K562 (cell line): ENCODE data around the gene ZNF366. TPM values are rescaled to one million over a fixed set of nuclear protein-coding genes. Genes with fewer than 3 reads are reported as not detected.
A peak's percentile ranks its signal among the peaks of the same experiment; 100 is the strongest.

Source experiments
- ATAC-seq: fragments of 200-7000 bp; cut with Tn5 transposase; 3 replicates; pipeline ENCODE4 v1.9.1; 2020; ENCODE audit warnings: moderate library complexity
- BruUV-seq: library from RNA; stranded (reverse); fragments of 400-500 nt; replicated peaks from 2 replicates; lab custom pipeline; 2021; lab: Mats Ljungman, UMichigan
- CTCF ChIA-PET: fragments of 300-600 bp; formaldehyde crosslinking; extraction: SDS; loops from one replicate; lab custom pipeline; 2021; ENCODE audit warnings: low intra/inter-chr PET ratio; lab: Yijun Ruan, JAX
- POLR2A ChIA-PET: fragments of 300-600, 350-650 bp; sonication (Branson Sonifier 250); formaldehyde crosslinking; extraction: SDS; loops from one replicate; lab custom pipeline; 2021; ENCODE audit warnings: antibody characterized with exemption, inconsistent platforms; lab: Yijun Ruan, JAX
- DNase-seq, 4 experiments: peaks; one replicate each; pipeline versions ENCODE4 v3.0.0 to v3.0.0-alpha.2; 2011 to 2018; ENCODE audit warnings: low spot score in 3 of 4, mixed read lengths in 3 of 4; ENCODE audit errors: extremely low read depth in 1 of 4
- FAIRE-seq: peaks from 2 replicates; lab custom pipeline; 2011; peaks lifted over from hg19 to GRCh38; lab: Jason Lieb, UNC
- H2AFZ ChIP-seq: 2 replicates; pipeline ENCODE4 v1.6.0; 2011; ENCODE audit warnings: low read depth, low read length, control low read depth, inconsistent platforms
- H3K27ac ChIP-seq: fragments of 200-600 bp; 3 replicates; pipeline ENCODE4 v1.8.0; 2011; ENCODE audit warnings: low read depth, mild to moderate bottlenecking, control low read depth, inconsistent platforms, low read length, moderate library complexity, mixed read lengths; ENCODE audit errors: extremely low read depth
- H3K27me3 ChIP-seq, 2 experiments: fragments of 300-600 bp in 1 of 2; 2 replicates in 1 of 2; 3 replicates in 1 of 2; pipeline versions ENCODE4 v1.6.0 to v1.8.0; 2011; ENCODE audit warnings: inconsistent platforms in 2 of 2, low read length in 2 of 2, mild to moderate bottlenecking in 1 of 2, mixed read lengths in 1 of 2, moderate library complexity in 1 of 2; ENCODE audit not compliant: control insufficient read depth in 2 of 2, insufficient read depth in 2 of 2
- H3K36me3 ChIP-seq: fragments of 300-600 bp; 3 replicates; pipeline ENCODE4 v1.8.0; 2011; ENCODE audit warnings: mild to moderate bottlenecking, low read length, inconsistent platforms; ENCODE audit not compliant: control insufficient read depth, insufficient read depth
- H3K4me1 ChIP-seq, 2 experiments: fragments of 200-600 bp in 1 of 2; replicated peaks in 1 of 2; 2 replicates in 1 of 2; 3 replicates in 1 of 2; pipeline versions ENCODE4 v1.5.1 to v1.8.0; 2011; ENCODE audit warnings: inconsistent platforms in 2 of 2, low read length in 2 of 2, mild to moderate bottlenecking in 1 of 2, mixed read lengths in 1 of 2, moderate library complexity in 1 of 2; ENCODE audit not compliant: control insufficient read depth in 2 of 2, insufficient read depth in 2 of 2
- H3K4me2 ChIP-seq: 2 replicates; pipeline ENCODE4 v1.6.1; 2011; ENCODE audit warnings: low read length, control low read depth, inconsistent platforms, mixed read lengths; ENCODE audit not compliant: insufficient read depth
- H3K4me3 ChIP-seq: fragments of 200-600 bp; sonication (generic), shearing (Covaris generic); 2 replicates; pipeline ENCODE4 v1.5.1; 2016; ENCODE audit warnings: control low read depth, inconsistent platforms
- H3K79me2 ChIP-seq: fragments of 200-600 bp; 3 replicates; pipeline ENCODE4 v1.8.0; 2011; ENCODE audit warnings: low read length, inconsistent platforms; ENCODE audit not compliant: control insufficient read depth, insufficient read depth
- H3K9ac ChIP-seq, 2 experiments: 2 replicates each; pipeline versions ENCODE4 v1.6.0 to v1.6.1; 2011; ENCODE audit warnings: low read depth in 2 of 2, low read length in 2 of 2, control low read depth in 1 of 2, inconsistent platforms in 1 of 2, mild to moderate bottlenecking in 1 of 2, mixed read lengths in 1 of 2; ENCODE audit not compliant: insufficient read depth in 1 of 2
- H3K9me1 ChIP-seq: one replicate; pipeline ENCODE4 v1.6.0; 2011; ENCODE audit warnings: inconsistent platforms, mild to moderate bottlenecking, low read length, moderate library complexity; ENCODE audit not compliant: control insufficient read depth, insufficient read depth
- H3K9me3 ChIP-seq: replicated peaks from 2 replicates; pipeline ENCODE4 v1.5.1; 2011; ENCODE audit warnings: low read depth, low read length, inconsistent platforms; ENCODE audit not compliant: control insufficient read depth, insufficient read depth
- H4K20me1 ChIP-seq: replicated peaks from 2 replicates; pipeline ENCODE4 v1.6.1; 2011; ENCODE audit warnings: low read length, inconsistent platforms, mixed read lengths; ENCODE audit not compliant: control insufficient read depth, insufficient read depth
- ARID2 ChIP-seq: fragments of 450-650 bp; IDR thresholded peaks from 2 replicates; pipeline ENCODE4 v1.6.1; 2017; ENCODE audit warnings: antibody characterized with exemption, mild to moderate bottlenecking
- BCL6 ChIP-seq: fragments of 250-450 bp; sonication (Bioruptor Pico); IDR thresholded peaks from 2 replicates; pipeline ENCODE4 v1.4.0; 2020
- COPS2 ChIP-seq: fragments of 450-650 bp; conservative IDR thresholded peaks from 2 replicates; pipeline ENCODE4 v1.6.1; 2016; ENCODE audit warnings: mild to moderate bottlenecking, moderate library complexity
- DMBX1 ChIP-seq: fragments of 250-450 bp; sonication (Bioruptor Pico); IDR thresholded peaks from 2 replicates; pipeline ENCODE4 v1.8.0; 2022; ENCODE audit warnings: inconsistent platforms, mild to moderate bottlenecking, moderate library complexity, borderline replicate concordance
- PTTG1 ChIP-seq: fragments of 450-650 bp; IDR thresholded peaks from 2 replicates; pipeline ENCODE4 v1.6.1; 2016; ENCODE audit warnings: low read depth, mild to moderate bottlenecking, missing genetic modification characterization, missing compliant biosample characterization
- SRSF7 ChIP-seq: fragments of 200-400 bp; formaldehyde crosslinking; optimal IDR thresholded peaks from 2 replicates; pipeline ENCODE3; 2017; ENCODE audit warnings: mild to moderate bottlenecking, low read depth, low read length
- TSC22D4 ChIP-seq: fragments of 450-650 bp; IDR thresholded peaks from 2 replicates; pipeline ENCODE4 v1.6.1; 2016; ENCODE audit warnings: missing genetic modification characterization, missing biosample characterization, control low read depth
- ZNF282 ChIP-seq: sonication (generic); formaldehyde crosslinking; IDR thresholded peaks from 2 replicates; pipeline ENCODE4 v1.8.1; 2023; ENCODE audit warnings: missing genetic modification reagents
- ZNF561 ChIP-seq: fragments of 450-650 bp; formaldehyde crosslinking; conservative IDR thresholded peaks from 2 replicates; pipeline ENCODE4 v1.4.0; 2020; ENCODE audit warnings: mild to moderate bottlenecking, moderate library complexity
- WGBS: fragments of 100-300 bp; shearing (Covaris generic); methylation state at CpG from one replicate; pipeline ENCODE4 v1.1.6; 2016; ENCODE audit warnings: low coverage, mixed read lengths; ENCODE audit not compliant: insufficient coverage; ENCODE audit errors: missing lambda C conversion rate; 5-methylcytosine and 5-hydroxymethylcytosine counted together
- in situ Hi-C: fragments of 300-500 bp; cut with MboI; formaldehyde crosslinking; loops from 4 replicates; pipeline ENCODE4 v1.15.0; 2018; ENCODE audit warnings: inconsistent platforms, mixed read lengths
- intact Hi-C: fragments of 100-400 bp; cut with micrococcal nuclease; formaldehyde crosslinking; loops from 2 replicates; pipeline ENCODE4 v1.14.2; 2022
- polyA plus RNA-seq, 8 experiments: library from polyadenylated mRNA; depleted of rRNA in 4 of 8; stranded (reverse) in 5 of 8; unstranded in 3 of 8; fragments of >200 nt; fragmentation: Nextera tagmentation in 2 of 8; fragmentation: Illumina TruSeq in 1 of 8; extraction: Ambion mirVana in 2 of 8; extraction: Trizol in 1 of 8; gene quantifications; 2 replicates each; pipeline versions ENCODE4 v1.2.1 to v1.2.3, GENCODE V29; 2011 to 2014; ENCODE audit warnings: inconsistent platforms in 1 of 8, missing spikeins in 1 of 8
- total RNA-seq, 7 experiments: library from RNA; depleted of rRNA in 6 of 7; stranded (reverse); fragments of >200 nt in 6 of 7; fragmentation: Illumina TruSeq in 2 of 7; extraction: Trizol in 2 of 7; gene quantifications; 2 replicates each; pipeline versions ENCODE4 v1.2.1 to v1.2.3, GENCODE V29; 2011 to 2021; ENCODE audit warnings: low replicate concordance in 1 of 7
- TF ChIP-seq, protein P1 (sequence below), 2 experiments: fragments of 450-650 bp; formaldehyde crosslinking in 1 of 2; IDR thresholded peaks; 2 replicates each; pipeline versions ENCODE4 v1.4.0 to v1.6.1; 2014 to 2020; ENCODE audit warnings: mild to moderate bottlenecking in 2 of 2, borderline replicate concordance in 1 of 2, low read depth in 1 of 2
- TF ChIP-seq, protein P2 (sequence below): fragments of 450-650 bp; IDR thresholded peaks from 2 replicates; pipeline ENCODE4 v1.6.1; 2014; ENCODE audit warnings: low read depth, mild to moderate bottlenecking, moderate library complexity, borderline replicate concordance

The ZNF366 gene
- total and polyA plus RNA-seq, 9 of the 15 experiments (the other 6 are each of a cell fraction or from before 2014, with no cell fraction given): not detected

DNA sequence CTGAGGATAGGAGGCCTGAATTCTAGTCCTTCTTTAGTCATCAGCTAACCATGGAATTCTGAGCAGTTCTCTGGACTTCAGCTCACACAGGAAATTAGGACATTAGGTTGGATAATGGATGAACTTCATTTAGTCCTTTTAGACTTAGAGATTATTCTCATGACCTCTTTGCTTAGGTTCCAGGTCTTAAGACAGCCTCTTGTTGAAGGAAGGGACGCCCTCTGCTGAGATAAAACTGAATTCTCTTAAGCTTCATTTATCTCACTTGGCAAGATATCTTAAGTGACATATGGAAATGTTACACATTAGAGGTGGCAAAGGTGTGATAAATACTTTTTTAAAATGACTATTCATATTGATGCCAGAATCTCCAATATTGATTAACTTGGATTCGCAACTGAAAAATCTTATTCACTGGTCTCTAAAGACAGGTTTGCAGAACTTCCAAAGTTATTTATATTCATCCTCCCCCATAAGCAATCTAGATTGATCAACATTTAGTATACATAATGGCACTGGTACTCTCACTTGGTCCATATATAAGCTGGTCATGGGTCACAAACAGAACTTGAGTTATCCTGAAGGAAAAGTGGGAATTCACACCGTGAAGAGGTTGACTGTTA is 16.9 kb upstream of the ZNF366 start:
- H3K9me1 ChIP-seq: no peaks in the 10 kb centered on the region
- no peak overlapping the region for H3K4me3 ChIP-seq
- no peaks in the 10 kb centered on the region for H3K79me2 ChIP-seq
- H3K27ac ChIP-seq: no peak overlapping the region
- H2AFZ ChIP-seq: no peak overlapping the region
- no peak overlapping the region for H3K9ac ChIP-seq
- H3K36me3 ChIP-seq: no peaks in the 10 kb centered on the region
- ATAC-seq: peak; percentile 81
- ChIA-PET CTCF (interaction anchor here (0.5 to 3.6 kb wide), 5 partner anchors 126 to 741 kb away, joined by 3 to 26 read pairs (median 4); no protein-coding TSS in a partner anchor), POLR2A (interaction anchor here (0.9 to 1.0 kb wide), 3 partner anchors 11 to 111 kb away, joined by 3 to 4 read pairs (median 3); no protein-coding TSS in a partner anchor)
- no TSS peak for BruUV-seq
- no peaks in the 10 kb centered on the region for H3K27me3 ChIP-seq
- in situ Hi-C loops: no loop called here
- H3K4me1 ChIP-seq: no peaks in the 10 kb centered on the region
- peak in 1 of 4 experiments; percentile 75 for DNase-seq
- no peak overlapping the region for H3K4me2 ChIP-seq
- H3K9me3 ChIP-seq: no peaks in the 10 kb centered on the region; the same call in 1 of the 2 replicates
- peak; percentile 83 for FAIRE-seq
- intact Hi-C loops: loop anchor here (1.0 to 10.0 kb wide), 5 partner anchors 112 to 321 kb away; partner anchors contain the start of gene TNPO1
- no peaks in the 10 kb centered on the region for H4K20me1 ChIP-seq
- 16% methylated on average over 3 of the region's 3 CpGs for WGBS
- TF ChIP-seq DMBX1 (CRISPR knock-in tag) (no peak), PTTG1 (tag) (no peak), ZNF561 (CRISPR knock-in tag) (no peak), ZNF282 (no peak), COPS2 (no peak), ARID2 (peak; percentile 18; the same call in 1 of the 2 replicates), TSC22D4 (tag) (no peak), BCL6 (CRISPR knock-in tag) (no peak), SRSF7 (no peak)
- TF ChIP-seq, protein P1, sequence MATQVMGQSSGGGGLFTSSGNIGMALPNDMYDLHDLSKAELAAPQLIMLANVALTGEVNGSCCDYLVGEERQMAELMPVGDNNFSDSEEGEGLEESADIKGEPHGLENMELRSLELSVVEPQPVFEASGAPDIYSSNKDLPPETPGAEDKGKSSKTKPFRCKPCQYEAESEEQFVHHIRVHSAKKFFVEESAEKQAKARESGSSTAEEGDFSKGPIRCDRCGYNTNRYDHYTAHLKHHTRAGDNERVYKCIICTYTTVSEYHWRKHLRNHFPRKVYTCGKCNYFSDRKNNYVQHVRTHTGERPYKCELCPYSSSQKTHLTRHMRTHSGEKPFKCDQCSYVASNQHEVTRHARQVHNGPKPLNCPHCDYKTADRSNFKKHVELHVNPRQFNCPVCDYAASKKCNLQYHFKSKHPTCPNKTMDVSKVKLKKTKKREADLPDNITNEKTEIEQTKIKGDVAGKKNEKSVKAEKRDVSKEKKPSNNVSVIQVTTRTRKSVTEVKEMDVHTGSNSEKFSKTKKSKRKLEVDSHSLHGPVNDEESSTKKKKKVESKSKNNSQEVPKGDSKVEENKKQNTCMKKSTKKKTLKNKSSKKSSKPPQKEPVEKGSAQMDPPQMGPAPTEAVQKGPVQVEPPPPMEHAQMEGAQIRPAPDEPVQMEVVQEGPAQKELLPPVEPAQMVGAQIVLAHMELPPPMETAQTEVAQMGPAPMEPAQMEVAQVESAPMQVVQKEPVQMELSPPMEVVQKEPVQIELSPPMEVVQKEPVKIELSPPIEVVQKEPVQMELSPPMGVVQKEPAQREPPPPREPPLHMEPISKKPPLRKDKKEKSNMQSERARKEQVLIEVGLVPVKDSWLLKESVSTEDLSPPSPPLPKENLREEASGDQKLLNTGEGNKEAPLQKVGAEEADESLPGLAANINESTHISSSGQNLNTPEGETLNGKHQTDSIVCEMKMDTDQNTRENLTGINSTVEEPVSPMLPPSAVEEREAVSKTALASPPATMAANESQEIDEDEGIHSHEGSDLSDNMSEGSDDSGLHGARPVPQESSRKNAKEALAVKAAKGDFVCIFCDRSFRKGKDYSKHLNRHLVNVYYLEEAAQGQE (IDR thresholded peaks at IDR 0.05; ENCODE audit: borderline replicate concordance): peak; percentile 92
- TF ChIP-seq, protein P1 (CRISPR knock-in tag; IDR thresholded peaks at IDR 0.05; ENCODE audit: low read depth): no peak
- TF ChIP-seq, protein P2, sequence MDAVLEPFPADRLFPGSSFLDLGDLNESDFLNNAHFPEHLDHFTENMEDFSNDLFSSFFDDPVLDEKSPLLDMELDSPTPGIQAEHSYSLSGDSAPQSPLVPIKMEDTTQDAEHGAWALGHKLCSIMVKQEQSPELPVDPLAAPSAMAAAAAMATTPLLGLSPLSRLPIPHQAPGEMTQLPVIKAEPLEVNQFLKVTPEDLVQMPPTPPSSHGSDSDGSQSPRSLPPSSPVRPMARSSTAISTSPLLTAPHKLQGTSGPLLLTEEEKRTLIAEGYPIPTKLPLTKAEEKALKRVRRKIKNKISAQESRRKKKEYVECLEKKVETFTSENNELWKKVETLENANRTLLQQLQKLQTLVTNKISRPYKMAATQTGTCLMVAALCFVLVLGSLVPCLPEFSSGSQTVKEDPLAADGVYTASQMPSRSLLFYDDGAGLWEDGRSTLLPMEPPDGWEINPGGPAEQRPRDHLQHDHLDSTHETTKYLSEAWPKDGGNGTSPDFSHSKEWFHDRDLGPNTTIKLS: no peak
